Measurements from ENCODE around the gene WBP2NL.

Gene WBP2NL

GRCh38 chr22:41995211-41995610 is 3.4 kb upstream of the WBP2NL start:
- no peak for DNase-seq (ENCODE audit: low read depth in 1 of 2, low spot score in 1 of 2)
- no peak overlapping the region for H3K4me3 ChIP-seq (replicated peaks; ENCODE audit: insufficient read depth, low read length)
- no peak overlapping the region for H3K27ac ChIP-seq (replicated peaks)
- no peaks in the 10 kb centered on the region for H3K27me3 ChIP-seq (ENCODE audit: insufficient read depth, poor library complexity, severe bottlenecking)
- TF ChIP-seq, protein P1, sequence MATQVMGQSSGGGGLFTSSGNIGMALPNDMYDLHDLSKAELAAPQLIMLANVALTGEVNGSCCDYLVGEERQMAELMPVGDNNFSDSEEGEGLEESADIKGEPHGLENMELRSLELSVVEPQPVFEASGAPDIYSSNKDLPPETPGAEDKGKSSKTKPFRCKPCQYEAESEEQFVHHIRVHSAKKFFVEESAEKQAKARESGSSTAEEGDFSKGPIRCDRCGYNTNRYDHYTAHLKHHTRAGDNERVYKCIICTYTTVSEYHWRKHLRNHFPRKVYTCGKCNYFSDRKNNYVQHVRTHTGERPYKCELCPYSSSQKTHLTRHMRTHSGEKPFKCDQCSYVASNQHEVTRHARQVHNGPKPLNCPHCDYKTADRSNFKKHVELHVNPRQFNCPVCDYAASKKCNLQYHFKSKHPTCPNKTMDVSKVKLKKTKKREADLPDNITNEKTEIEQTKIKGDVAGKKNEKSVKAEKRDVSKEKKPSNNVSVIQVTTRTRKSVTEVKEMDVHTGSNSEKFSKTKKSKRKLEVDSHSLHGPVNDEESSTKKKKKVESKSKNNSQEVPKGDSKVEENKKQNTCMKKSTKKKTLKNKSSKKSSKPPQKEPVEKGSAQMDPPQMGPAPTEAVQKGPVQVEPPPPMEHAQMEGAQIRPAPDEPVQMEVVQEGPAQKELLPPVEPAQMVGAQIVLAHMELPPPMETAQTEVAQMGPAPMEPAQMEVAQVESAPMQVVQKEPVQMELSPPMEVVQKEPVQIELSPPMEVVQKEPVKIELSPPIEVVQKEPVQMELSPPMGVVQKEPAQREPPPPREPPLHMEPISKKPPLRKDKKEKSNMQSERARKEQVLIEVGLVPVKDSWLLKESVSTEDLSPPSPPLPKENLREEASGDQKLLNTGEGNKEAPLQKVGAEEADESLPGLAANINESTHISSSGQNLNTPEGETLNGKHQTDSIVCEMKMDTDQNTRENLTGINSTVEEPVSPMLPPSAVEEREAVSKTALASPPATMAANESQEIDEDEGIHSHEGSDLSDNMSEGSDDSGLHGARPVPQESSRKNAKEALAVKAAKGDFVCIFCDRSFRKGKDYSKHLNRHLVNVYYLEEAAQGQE (IDR thresholded peaks at IDR 0.05; ENCODE audit: insufficient replicate concordance, low read depth) = no peak

DNA sequence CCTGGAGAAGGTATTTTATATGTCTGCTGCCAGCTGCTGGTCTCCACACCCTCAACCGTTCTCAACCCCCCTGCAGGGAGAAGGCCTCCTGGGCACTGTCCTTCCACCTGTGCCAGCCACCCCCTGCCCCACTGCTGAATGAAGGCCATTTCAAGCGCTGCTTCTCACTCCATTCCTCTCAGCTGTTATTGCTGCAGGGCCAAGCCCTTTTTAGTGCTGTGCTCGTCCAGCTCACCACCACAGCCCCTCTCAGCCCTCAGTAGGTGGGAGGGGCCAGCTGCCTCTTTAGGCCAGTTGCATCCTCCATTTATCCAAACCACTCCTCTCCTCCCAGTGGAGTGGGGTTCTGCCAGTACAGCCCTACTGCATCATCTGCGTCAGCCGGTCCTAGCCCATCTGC is 1.8 kb upstream of the WBP2NL start:
- TF ChIP-seq POLR2AphosphoS5 (IDR thresholded peaks at IDR 0.05; ENCODE audit: low read depth) = no peak
- no peaks in the 10 kb centered on the region for H3K27me3 ChIP-seq (ENCODE audit: insufficient read depth, poor library complexity, severe bottlenecking)

DNA sequence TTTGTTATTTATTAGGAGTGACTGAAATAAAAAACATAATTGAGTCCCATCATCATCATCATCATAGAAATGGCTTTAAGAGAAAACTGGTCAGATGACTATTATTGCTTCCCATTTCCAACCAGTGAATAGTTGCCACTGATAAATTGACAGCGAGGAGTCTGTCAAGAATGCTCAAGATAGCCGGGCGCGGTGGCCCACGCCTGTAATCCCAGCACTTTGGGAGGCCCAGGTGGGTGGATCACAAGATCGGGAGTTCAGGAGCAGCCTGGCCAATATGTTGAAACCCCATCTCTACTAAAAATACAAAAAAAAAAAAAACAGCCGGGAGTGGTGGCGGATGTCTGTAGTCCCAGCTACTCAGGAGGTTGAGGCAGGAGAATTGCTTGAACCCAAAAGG is 1.9 kb downstream of the WBP2NL start:
- DNase-seq (ENCODE audit: low read depth in 1 of 2, low spot score in 1 of 2) = no peak
- no peak overlapping the region for H3K4me3 ChIP-seq (replicated peaks; ENCODE audit: insufficient read depth, low read length)
- H3K27ac ChIP-seq (replicated peaks) = no peak overlapping the region
- H3K27me3 ChIP-seq (ENCODE audit: insufficient read depth, poor library complexity, severe bottlenecking) = no peaks in the 10 kb centered on the region
- TF ChIP-seq GABPA (IDR thresholded peaks at IDR 0.05; ENCODE audit: low read depth) (no peak), POLR2AphosphoS5 (IDR thresholded peaks at IDR 0.05; ENCODE audit: low read depth) (no peak)

More for the DNA sequence above, 1.8 kb upstream of the WBP2NL start:
- H3K27ac ChIP-seq (replicated peaks) = no peak overlapping the region
- H3K4me3 ChIP-seq (replicated peaks; ENCODE audit: insufficient read depth, low read length) = no peak overlapping the region
- no peak for DNase-seq (ENCODE audit: low read depth in 1 of 2, low spot score in 1 of 2)

DNA sequence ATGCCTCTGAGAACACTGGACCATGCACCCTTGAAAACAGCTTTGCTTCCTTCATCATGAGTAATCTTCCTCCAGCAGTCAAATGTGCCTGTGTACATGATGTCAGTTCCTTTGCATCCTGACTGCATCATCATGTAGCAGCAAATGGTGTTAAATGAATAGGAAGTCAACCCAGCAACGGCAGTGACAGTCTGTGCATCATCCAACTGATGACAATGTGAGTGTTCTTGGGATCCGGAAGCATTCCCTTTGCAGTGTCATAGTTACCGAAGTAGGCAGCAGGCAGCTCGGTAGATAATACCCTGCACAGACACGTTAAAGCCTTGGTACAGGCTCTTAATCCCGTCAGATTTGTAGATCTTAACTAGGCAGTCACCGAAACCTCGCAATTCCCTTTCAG is 2.5 kb downstream of the WBP2NL start:
- no peak for DNase-seq (ENCODE audit: low read depth in 1 of 2, low spot score in 1 of 2)
- H3K27me3 ChIP-seq (ENCODE audit: insufficient read depth, poor library complexity, severe bottlenecking) = no peaks in the 10 kb centered on the region

DNA sequence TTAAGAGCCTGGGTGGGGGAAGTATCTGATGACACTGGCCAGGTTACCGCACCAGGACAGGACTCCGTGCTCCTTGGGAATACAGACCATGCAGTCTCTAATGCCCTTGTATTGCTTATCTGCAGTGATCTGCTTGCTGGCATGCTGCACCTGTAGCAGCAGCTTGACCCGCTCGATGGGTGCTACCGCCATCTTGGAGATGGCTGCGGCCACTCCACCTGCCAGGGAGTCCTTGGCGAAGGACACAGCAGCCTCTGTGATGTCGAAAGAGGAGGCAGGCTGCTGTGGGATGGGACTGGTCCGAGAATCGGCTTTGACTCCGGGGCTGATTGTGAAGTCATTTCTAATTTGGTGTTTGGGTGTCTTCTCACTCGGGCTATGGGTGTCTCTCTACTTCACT is 3.1 kb downstream of the WBP2NL start:
- no peaks in the 10 kb centered on the region for H3K27me3 ChIP-seq (ENCODE audit: insufficient read depth, poor library complexity, severe bottlenecking)
- DNase-seq (ENCODE audit: low read depth in 1 of 2, low spot score in 1 of 2) = no peak
- TF ChIP-seq, protein P1 (IDR thresholded peaks at IDR 0.05; ENCODE audit: insufficient replicate concordance, low read depth) = no peak
- TF ChIP-seq SPI1 (IDR thresholded peaks at IDR 0.05; ENCODE audit: borderline replicate concordance, low read depth) (no peak), GABPA (IDR thresholded peaks at IDR 0.05; ENCODE audit: low read depth) (no peak), POLR2AphosphoS5 (IDR thresholded peaks at IDR 0.05; ENCODE audit: low read depth) (no peak)
- TF ChIP-seq, protein P2, sequence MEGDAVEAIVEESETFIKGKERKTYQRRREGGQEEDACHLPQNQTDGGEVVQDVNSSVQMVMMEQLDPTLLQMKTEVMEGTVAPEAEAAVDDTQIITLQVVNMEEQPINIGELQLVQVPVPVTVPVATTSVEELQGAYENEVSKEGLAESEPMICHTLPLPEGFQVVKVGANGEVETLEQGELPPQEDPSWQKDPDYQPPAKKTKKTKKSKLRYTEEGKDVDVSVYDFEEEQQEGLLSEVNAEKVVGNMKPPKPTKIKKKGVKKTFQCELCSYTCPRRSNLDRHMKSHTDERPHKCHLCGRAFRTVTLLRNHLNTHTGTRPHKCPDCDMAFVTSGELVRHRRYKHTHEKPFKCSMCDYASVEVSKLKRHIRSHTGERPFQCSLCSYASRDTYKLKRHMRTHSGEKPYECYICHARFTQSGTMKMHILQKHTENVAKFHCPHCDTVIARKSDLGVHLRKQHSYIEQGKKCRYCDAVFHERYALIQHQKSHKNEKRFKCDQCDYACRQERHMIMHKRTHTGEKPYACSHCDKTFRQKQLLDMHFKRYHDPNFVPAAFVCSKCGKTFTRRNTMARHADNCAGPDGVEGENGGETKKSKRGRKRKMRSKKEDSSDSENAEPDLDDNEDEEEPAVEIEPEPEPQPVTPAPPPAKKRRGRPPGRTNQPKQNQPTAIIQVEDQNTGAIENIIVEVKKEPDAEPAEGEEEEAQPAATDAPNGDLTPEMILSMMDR (IDR thresholded peaks at IDR 0.05; ENCODE audit: insufficient read depth, low read length) = no peak
- H3K27ac ChIP-seq (replicated peaks) = no peak overlapping the region
- H3K4me3 ChIP-seq (replicated peaks; ENCODE audit: insufficient read depth, low read length) = no peak overlapping the region

More for the DNA sequence above, 2.5 kb downstream of the WBP2NL start:
- Histone ChIP-seq H3K27ac (replicated peaks) (no peak overlapping the region), H3K4me3 (replicated peaks; ENCODE audit: insufficient read depth, low read length) (no peak overlapping the region)
- TF ChIP-seq SPI1 (IDR thresholded peaks at IDR 0.05; ENCODE audit: borderline replicate concordance, low read depth) (no peak), GABPA (IDR thresholded peaks at IDR 0.05; ENCODE audit: low read depth) (no peak), POLR2AphosphoS5 (IDR thresholded peaks at IDR 0.05; ENCODE audit: low read depth) (no peak)
- TF ChIP-seq, protein P1 (IDR thresholded peaks at IDR 0.05; ENCODE audit: insufficient replicate concordance, low read depth) = no peak
- TF ChIP-seq, protein P2 (IDR thresholded peaks at IDR 0.05; ENCODE audit: insufficient read depth, low read length) = no peak
